GM12873 (cell line): ENCODE data around the gene HDHD5.

ENCODE experiments used
- CTCF ChIP-seq: IDR thresholded peaks from 2 replicates; pipeline ENCODE4 v1.5.1; 2012; ENCODE audit warnings: low read depth, mild to moderate bottlenecking, moderate library complexity, low read length, control low read depth; ENCODE audit not compliant: insufficient read depth; ENCODE audit errors: missing control alignments

Gene HDHD5

GRCh38 chr22:17101475-17102296 lies 57.4 kb downstream of the HDHD5 start:
- TF ChIP-seq CTCF = no peak

GRCh38 chr22:17100621-17101020 lies 58.5 kb downstream of the HDHD5 start:
- no peak for TF ChIP-seq CTCF

GRCh38 chr22:17098379-17098819 lies 60.7 kb downstream of the HDHD5 start:
- no peak for TF ChIP-seq CTCF

- TF ChIP-seq CTCF = no peak
Observed at GRCh38 chr22:17097701-17098100, 61.4 kb downstream of the HDHD5 start.

GRCh38 chr22:17097062-17097461 lies 62.0 kb downstream of the HDHD5 start:
- TF ChIP-seq CTCF = no peak

GRCh38 chr22:17096071-17096470 lies 63.0 kb downstream of the HDHD5 start:
- TF ChIP-seq CTCF = no peak

GRCh38 chr22:17095538-17095937 lies 63.5 kb downstream of the HDHD5 start:
- peak; percentile 35 for TF ChIP-seq CTCF
